Activated T-cell treated with anti-CD3 and anti-CD28 coated beads, Interleukin-2, amount 50 U/mL, for 24 hours (primary cell): ENCODE results near the gene SHLD2.
"Not testable (repeated sequence)": the region's sequence is repeated elsewhere in the genome, so short reads cannot be mapped to it uniquely, and the experiment has no call there.

ENCODE experiments used
- DNase-seq: peaks from one replicate; pipeline ENCODE4 v3.0.0-alpha.2; 2020
- H3K27ac Mint-ChIP-seq: 2 replicates; pipeline ENCODE4 v1.8.0; 2020; ENCODE audit warnings: mild to moderate bottlenecking, mixed read lengths
- H3K27me3 Mint-ChIP-seq: 2 replicates; pipeline ENCODE4 v1.8.0; 2020; ENCODE audit warnings: mixed read lengths
- H3K36me3 Mint-ChIP-seq: 2 replicates; pipeline ENCODE4 v1.8.0; 2020; ENCODE audit warnings: low read depth, mixed read lengths
- H3K4me1 Mint-ChIP-seq: 2 replicates; pipeline ENCODE4 v1.8.0; 2020; ENCODE audit warnings: low read depth, mixed read lengths
- H3K4me3 Mint-ChIP-seq: 2 replicates; pipeline ENCODE4 v1.8.0; 2020; ENCODE audit warnings: mild to moderate bottlenecking, moderate library complexity, mixed read lengths
- H3K9me3 Mint-ChIP-seq: 2 replicates; pipeline ENCODE4 v1.8.0; 2020; ENCODE audit warnings: mixed read lengths

Gene SHLD2

DNA sequence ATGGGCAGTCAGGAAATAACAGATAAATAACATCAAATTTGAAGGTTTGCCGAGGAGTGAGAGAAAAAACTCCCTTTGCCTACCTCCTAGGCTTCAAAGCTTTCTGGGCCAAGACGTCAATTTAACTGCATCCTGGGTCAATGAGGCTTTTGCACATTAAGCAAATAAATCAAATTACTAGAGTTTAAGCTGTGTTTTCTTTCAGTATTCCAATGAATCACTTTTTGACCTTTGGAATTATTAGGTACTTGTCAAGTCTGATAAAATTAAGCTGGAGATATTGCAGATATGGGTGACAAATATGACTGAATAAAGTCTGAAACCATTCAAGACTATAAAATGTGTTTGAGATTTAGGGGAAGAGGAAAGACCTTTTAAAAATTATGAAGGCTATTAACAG is 22.6 kb upstream of the SHLD2 start:
- Mint-ChIP-seq H3K4me1 (peaks cover 8% of the 10 kb centered on the region), H3K27ac (no peak overlapping the region), H3K4me3 (no peak overlapping the region), H3K9me3 (no peaks in the 10 kb centered on the region), H3K36me3 (peaks cover 85% of the 10 kb centered on the region), H3K27me3 (no peaks in the 10 kb centered on the region)
- DNase-seq: no peak

- not testable (repeated sequence) for H3K9me3 Mint-ChIP-seq
Observed at GRCh38 chr10:87076421-87076820, 18.6 kb upstream of the SHLD2 start.

DNA sequence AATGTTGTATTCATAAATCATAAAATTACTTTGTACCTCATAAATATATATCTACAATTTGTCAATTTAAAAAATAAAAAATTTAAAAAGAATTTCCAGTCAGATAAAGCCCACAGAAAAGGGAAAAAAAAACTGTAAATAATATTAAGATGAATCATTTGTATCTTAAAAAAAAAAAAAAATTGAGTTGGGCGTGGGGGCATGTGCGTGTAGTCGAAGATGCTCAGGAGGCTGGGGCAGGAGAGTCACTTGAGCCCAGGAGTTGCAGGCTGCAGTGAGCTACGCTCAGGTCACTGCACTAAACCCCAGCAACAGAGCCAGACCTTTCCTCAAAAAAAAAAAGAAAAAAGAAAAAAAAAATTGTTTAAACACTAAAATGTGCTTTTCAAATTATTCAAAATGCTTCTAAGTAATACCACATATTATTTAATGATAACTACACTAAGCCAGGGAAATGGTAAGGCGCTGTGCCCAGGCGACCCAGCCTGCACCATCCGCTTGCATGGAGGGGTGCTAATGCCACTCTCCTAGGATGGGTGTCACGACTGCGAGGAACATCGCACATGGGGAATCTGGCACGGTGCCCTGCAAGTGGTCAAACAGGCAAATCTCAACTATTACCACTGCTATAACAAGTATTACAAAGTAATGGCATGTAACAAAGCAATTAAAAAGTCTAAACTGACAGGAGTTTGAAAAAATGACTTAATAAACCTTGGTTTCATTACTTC is 15.7 kb upstream of the SHLD2 start:
- no peak overlapping the region for H3K4me3 Mint-ChIP-seq
- peaks cover 45% of the 10 kb centered on the region for H3K4me1 Mint-ChIP-seq
- H3K27me3 Mint-ChIP-seq: no peaks in the 10 kb centered on the region
- H3K36me3 Mint-ChIP-seq: peaks cover 61% of the 10 kb centered on the region
- DNase-seq: no peak
- H3K9me3 Mint-ChIP-seq: no peaks in the 10 kb centered on the region
- H3K27ac Mint-ChIP-seq: no peak overlapping the region

More at GRCh38 chr10:87076421-87076820, 18.6 kb upstream of the SHLD2 start:
- Mint-ChIP-seq H3K36me3 (peaks cover 67% of the 10 kb centered on the region), H3K4me1 (peaks cover 20% of the 10 kb centered on the region)
- not testable (repeated sequence) for H3K4me3 Mint-ChIP-seq, H3K27ac Mint-ChIP-seq, H3K27me3 Mint-ChIP-seq, DNase-seq

DNA sequence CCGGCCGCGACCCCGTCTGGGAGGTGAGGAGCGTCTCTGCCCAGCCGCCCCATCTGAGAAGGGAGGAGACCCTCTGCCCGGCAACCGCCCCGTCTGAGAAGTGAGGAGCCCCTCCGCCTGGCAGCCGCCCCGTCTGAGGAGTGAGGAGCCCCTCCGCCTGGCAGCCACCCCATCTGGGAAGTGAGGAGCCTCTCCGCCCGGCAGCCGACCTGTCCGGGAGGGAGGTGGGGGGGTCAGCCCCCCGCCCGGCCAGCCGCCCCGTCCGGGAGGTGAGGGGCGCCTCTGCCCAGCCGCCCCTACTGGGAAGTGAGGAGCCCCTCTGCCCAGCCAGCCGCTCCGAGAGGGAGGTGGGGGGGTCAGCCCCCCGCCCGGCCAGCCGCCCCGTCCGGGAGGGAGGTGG is 14.4 kb upstream of the SHLD2 start:
- not testable (repeated sequence) for H3K9me3 Mint-ChIP-seq, H3K27ac Mint-ChIP-seq, DNase-seq, H3K4me3 Mint-ChIP-seq, H3K27me3 Mint-ChIP-seq
- Mint-ChIP-seq H3K4me1 (peaks cover 56% of the 10 kb centered on the region), H3K36me3 (peaks cover 62% of the 10 kb centered on the region)

GRCh38 chr10:87081574-87081973 is 13.4 kb upstream of the SHLD2 start:
- not testable (repeated sequence) for H3K27me3 Mint-ChIP-seq, DNase-seq, H3K27ac Mint-ChIP-seq, H3K9me3 Mint-ChIP-seq, H3K4me3 Mint-ChIP-seq
- Mint-ChIP-seq H3K36me3 (peaks cover 60% of the 10 kb centered on the region), H3K4me1 (peaks cover 60% of the 10 kb centered on the region)

GRCh38 chr10:87082219-87082618 is 12.8 kb upstream of the SHLD2 start:
- not testable (repeated sequence) for H3K27me3 Mint-ChIP-seq, H3K9me3 Mint-ChIP-seq, DNase-seq
- Mint-ChIP-seq H3K36me3 (peaks cover 61% of the 10 kb centered on the region), H3K27ac (peak overlapping the region; percentile 97), H3K4me3 (peak overlapping the region; percentile 25), H3K4me1 (peaks cover 63% of the 10 kb centered on the region)

DNA sequence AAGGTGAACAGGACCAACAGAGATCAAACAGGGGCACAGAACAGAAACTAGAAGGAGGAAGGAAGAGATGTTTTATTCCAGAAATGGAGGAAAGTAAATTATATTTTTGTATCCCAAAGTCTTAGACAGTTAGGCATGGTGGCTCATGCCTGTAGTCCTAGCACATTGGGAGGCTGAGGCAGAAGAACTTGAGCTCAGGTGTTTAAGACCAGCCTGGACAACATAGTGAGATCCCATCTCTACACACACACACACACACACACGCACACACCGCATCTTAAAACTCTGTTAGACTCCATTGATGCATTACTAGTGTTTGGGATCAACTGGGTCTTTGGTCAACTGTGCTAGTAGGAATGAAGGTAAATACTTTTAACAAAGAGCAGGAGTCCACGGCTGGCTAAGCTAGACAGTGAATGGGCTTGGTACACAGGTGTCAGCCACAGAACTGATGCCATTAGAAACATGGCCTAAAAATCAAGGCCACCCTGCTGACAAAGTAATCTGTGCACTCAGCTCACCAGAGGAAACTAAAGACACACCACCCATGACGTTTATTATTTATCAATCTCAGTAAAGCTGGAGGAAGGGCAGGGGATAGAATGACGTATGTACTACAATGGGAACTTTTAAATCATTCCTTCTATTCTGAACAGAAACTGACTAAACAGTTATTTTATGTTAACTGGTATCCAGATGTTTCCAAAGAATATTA is 11.3 kb upstream of the SHLD2 start:
- peak overlapping the region; percentile 60 for H3K4me3 Mint-ChIP-seq
- H3K9me3 Mint-ChIP-seq, H3K27me3 Mint-ChIP-seq, DNase-seq: not testable (repeated sequence)
- peaks cover 66% of the 10 kb centered on the region for H3K4me1 Mint-ChIP-seq
- H3K36me3 Mint-ChIP-seq: peaks cover 65% of the 10 kb centered on the region
- peak overlapping the region; percentile 97 for H3K27ac Mint-ChIP-seq

DNA sequence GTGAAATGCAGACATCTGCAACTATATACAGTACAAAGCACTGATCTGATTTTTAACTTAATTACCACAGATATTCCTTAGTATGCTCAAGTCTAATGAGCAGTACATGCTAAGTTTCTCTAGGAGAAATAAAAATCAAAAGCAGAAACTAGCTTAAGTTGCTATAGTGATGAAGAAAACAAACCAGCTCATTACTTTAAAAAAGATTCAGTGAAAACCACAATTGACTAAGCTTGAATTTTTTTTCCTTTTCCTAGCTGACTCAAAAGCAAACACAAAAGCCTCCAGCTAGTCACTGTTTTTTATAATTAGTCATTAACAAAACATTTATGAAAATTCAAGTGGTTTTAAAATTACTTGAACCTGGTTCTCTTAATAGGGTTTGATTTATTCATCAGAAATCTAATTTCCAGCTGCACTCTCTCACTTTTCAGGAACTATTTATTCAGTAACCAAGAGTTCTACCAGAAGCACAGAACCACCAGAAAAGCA is 10.7 kb upstream of the SHLD2 start:
- Mint-ChIP-seq H3K36me3 (peaks cover 68% of the 10 kb centered on the region), H3K4me3 (peak overlapping the region; percentile 60), H3K4me1 (peaks cover 72% of the 10 kb centered on the region), H3K27ac (peak overlapping the region; percentile 97)
- not testable (repeated sequence) for H3K9me3 Mint-ChIP-seq, H3K27me3 Mint-ChIP-seq, DNase-seq

DNA sequence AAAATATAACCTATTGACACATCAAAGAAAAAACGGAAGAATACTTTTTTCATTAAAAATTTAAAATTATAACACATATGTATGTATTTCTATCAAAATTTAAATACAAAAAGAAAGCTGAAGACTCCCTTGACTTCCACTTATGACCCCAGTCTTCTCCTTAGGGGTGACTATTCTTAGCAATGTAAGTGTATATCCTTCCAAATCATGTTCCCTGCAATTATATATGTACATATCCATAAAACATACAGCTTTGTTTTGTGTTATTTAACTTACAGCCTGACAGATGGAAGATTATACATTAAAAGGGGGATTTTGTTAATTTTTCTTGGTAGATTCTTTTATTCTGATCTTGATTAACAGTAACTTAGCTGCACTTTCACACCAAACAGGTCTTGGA is 9.5 kb upstream of the SHLD2 start:
- no peak overlapping the region for H3K4me3 Mint-ChIP-seq
- no peaks in the 10 kb centered on the region for H3K9me3 Mint-ChIP-seq
- peaks cover 73% of the 10 kb centered on the region for H3K36me3 Mint-ChIP-seq
- no peak for DNase-seq
- H3K27ac Mint-ChIP-seq: no peak overlapping the region
- no peaks in the 10 kb centered on the region for H3K27me3 Mint-ChIP-seq
- H3K4me1 Mint-ChIP-seq: peaks cover 81% of the 10 kb centered on the region

- Mint-ChIP-seq H3K4me1 (peaks cover 79% of the 10 kb centered on the region), H3K4me3 (no peak overlapping the region), H3K9me3 (no peaks in the 10 kb centered on the region), H3K27ac (no peak overlapping the region), H3K27me3 (no peaks in the 10 kb centered on the region), H3K36me3 (peaks cover 84% of the 10 kb centered on the region)
- no peak for DNase-seq
Observed at GRCh38 chr10:87089746-87090145, 5.3 kb upstream of the SHLD2 start.

DNA sequence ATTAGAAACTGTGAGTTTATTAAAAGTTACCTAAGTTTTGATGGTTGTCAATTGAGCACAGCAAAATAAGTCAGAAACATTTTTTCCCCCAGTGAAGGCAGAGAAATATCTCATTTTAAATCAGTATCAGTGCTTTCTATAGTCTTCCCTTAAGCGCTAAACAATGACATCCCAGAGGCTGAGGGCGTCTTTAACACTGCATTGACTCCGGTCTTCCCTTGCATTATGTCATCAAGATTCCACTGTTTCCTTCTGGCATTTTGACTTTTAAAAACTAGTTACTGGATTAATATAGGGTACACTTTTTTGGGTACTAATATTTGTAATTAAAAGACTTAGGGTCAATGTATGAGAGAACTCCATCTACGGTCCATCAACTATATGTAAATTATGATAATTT is 4.2 kb upstream of the SHLD2 start:
- Mint-ChIP-seq H3K36me3 (peaks cover 83% of the 10 kb centered on the region), H3K4me3 (no peak overlapping the region), H3K4me1 (peaks cover 69% of the 10 kb centered on the region), H3K27ac (no peak overlapping the region), H3K27me3 (no peaks in the 10 kb centered on the region), H3K9me3 (no peaks in the 10 kb centered on the region)
- no peak for DNase-seq

DNA sequence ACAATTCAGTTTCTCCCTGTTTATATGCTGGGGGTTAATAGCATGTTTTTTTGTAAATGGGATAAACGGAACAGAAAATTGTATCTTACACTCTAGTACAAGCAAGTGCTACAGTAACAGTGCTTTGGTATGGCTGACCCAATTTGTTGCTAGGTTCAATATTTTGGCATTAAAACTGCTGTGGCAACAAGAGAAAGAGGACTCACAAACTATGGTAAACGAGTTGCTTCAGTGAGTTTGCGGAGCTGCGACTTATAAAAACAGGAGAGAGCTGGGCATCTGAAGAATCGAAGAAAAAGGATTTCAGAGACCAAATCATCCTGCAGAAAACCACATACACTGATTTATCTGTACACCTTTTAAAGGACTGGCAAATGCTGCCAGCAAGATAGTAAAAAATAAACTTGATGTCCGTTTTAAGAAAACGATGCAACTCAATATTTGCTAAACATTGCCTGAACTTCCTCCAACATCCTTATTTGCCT is 2.6 kb upstream of the SHLD2 start:
- H3K9me3 Mint-ChIP-seq: no peaks in the 10 kb centered on the region
- H3K36me3 Mint-ChIP-seq: peaks cover 79% of the 10 kb centered on the region
- peaks cover 61% of the 10 kb centered on the region for H3K4me1 Mint-ChIP-seq
- no peaks in the 10 kb centered on the region for H3K27me3 Mint-ChIP-seq
- H3K27ac Mint-ChIP-seq: peak overlapping the region; percentile 95
- H3K4me3 Mint-ChIP-seq: peak overlapping the region; percentile 95
- DNase-seq: no peak

DNA sequence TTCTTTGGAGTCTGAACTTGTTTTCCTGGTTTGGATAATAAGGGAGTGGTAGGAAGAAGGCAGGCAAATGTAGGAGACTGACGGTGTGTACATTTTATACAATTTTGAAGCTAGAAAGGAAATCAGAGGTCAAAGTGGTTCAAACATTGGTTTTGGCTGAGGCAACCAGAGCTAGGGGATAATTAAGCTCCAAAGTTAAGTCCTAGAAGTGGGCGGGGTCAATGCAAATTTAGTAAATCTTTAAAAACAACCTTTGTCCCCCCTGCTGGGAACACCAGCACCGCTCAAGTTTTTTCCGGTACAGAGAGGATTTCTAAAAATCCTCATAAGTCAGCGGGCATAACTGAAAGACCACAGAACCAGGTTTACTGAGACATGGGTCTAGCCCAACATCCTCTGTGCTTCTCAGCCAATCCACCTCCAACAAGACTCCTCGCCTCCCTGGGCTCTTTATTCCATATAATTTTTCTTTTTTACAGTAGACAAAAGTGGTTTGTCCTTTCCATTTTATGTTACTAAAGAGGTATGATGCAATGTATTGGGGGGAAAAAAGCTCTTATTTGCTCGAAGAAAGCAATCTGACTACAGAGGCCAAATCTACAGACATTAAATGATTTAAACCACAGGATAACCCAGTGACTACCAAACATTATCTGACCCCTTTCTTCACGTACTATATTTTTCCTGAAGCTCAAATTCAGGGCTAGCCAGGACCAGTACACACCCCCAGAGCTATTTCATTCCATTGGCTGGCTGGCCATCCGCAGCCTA is 2.0 kb upstream of the SHLD2 start:
- peak overlapping the region; percentile 95 for H3K4me3 Mint-ChIP-seq
- DNase-seq: no peak
- peaks cover 57% of the 10 kb centered on the region for H3K4me1 Mint-ChIP-seq

GRCh38 chr10:87093632-87094372 is 1.2 kb upstream of the SHLD2 start:
- peaks cover 51% of the 10 kb centered on the region for H3K4me1 Mint-ChIP-seq
- no peaks in the 10 kb centered on the region for H3K9me3 Mint-ChIP-seq
- peak; percentile 81 for DNase-seq
- H3K27me3 Mint-ChIP-seq: no peaks in the 10 kb centered on the region
- peak overlapping the region; percentile 95 for H3K4me3 Mint-ChIP-seq
- H3K27ac Mint-ChIP-seq: peak overlapping the region; percentile 96
- H3K36me3 Mint-ChIP-seq: peaks cover 77% of the 10 kb centered on the region

More for the DNA sequence above, 2.0 kb upstream of the SHLD2 start:
- Mint-ChIP-seq H3K27me3 (no peaks in the 10 kb centered on the region), H3K9me3 (no peaks in the 10 kb centered on the region), H3K36me3 (peaks cover 79% of the 10 kb centered on the region), H3K27ac (peak overlapping the region; percentile 95)
